GM18861 (cell line): Measurements from ENCODE around the gene MRPL43.
"Not testable (repeated sequence)": the region's sequence is repeated elsewhere in the genome, so short reads cannot be mapped to it uniquely, and the experiment has no call there.

Experiments
- ATAC-seq: cut with Tn5 transposase; IDR thresholded peaks from one replicate; pipeline ENCODE4 v1.9.1; 2021; ENCODE audit not compliant: unreplicated experiment

MRPL43 gene

GRCh38 chr10:100986952-100987684 lies at the start of gene MRPL43, which contains the start of gene TWNK:
TSS of gene MRPL43 (minus strand) at chr10:100987497. CDS start at chr10:100987443, 54 bp downstream.
TSS of gene TWNK (plus strand) at chr10:100987543. CDS start at chr10:100988211, 668 bp downstream.
- peak; percentile 42 for ATAC-seq

- ATAC-seq = no peak
Measured at GRCh38 chr10:101036726-101037125, 49.4 kb upstream of the MRPL43 start.

- no peak for ATAC-seq
Measured at GRCh38 chr10:101035916-101036702, 48.8 kb upstream of the MRPL43 start.

- no peak for ATAC-seq
Measured at GRCh38 chr10:101035314-101035713, 48.0 kb upstream of the MRPL43 start.

- not testable (repeated sequence) for ATAC-seq
Measured at GRCh38 chr10:101034404-101034803, 47.1 kb upstream of the MRPL43 start.

GRCh38 chr10:101033276-101033675 lies 46.0 kb upstream of the MRPL43 start:
- ATAC-seq = no peak

GRCh38 chr10:101032637-101033224 lies 45.4 kb upstream of the MRPL43 start:
- ATAC-seq = no peak

- no peak for ATAC-seq
Measured at GRCh38 chr10:101031796-101032636, 44.7 kb upstream of the MRPL43 start.

- ATAC-seq = peak; percentile 78
Measured at GRCh38 chr10:101031128-101031795, 44.0 kb upstream of the MRPL43 start, which contains the start of the genes PDZD7 and SFXN3. TSS of gene PDZD7 (minus strand) at chr10:101031129. CDS start at chr10:101030219, 910 bp downstream. TSS of gene SFXN3 (plus strand) at chr10:101031234. CDS start at chr10:101034695, 3,461 bp downstream.

- no peak for ATAC-seq
Measured at GRCh38 chr10:101030496-101031127, 43.3 kb upstream of the MRPL43 start.

GRCh38 chr10:101029520-101030295 lies 42.4 kb upstream of the MRPL43 start:
- ATAC-seq = no peak

GRCh38 chr10:101028446-101029337 lies 41.4 kb upstream of the MRPL43 start:
- ATAC-seq = no peak

GRCh38 chr10:101027106-101027720 lies 39.9 kb upstream of the MRPL43 start:
- no peak for ATAC-seq

GRCh38 chr10:101022967-101023705 lies 35.8 kb upstream of the MRPL43 start:
- no peak for ATAC-seq

GRCh38 chr10:101021692-101022251 lies 34.5 kb upstream of the MRPL43 start:
- no peak for ATAC-seq

GRCh38 chr10:101021239-101021638 lies 33.9 kb upstream of the MRPL43 start:
- ATAC-seq = no peak
